Measurements from ENCODE around the gene ABLIM2.

DNA sequence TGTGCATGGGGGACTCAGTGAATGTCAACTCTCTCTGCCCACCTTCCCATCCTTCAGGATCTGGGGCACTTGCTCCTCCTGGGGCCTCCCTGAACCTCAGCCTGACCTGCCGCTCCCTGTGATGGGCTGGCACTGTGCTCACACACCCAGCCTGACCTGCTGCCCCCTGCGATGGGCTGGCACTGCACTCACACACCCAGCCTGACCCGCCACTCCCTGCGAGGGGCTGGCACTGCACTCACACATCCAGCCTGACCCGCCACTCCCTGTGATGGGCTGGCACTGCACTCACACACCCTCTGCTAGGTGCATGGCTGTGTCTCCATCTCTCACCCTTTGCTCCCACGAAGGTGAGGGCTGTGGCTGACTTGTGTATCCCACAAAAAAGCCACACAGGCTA, 103.4 kb downstream of the ABLIM2 start:
- TF ChIP-seq GLIS3 (CRISPR knock-in tag; IDR thresholded peaks at IDR 0.05) (no peak), ZNF565 (CRISPR knock-in tag; conservative IDR thresholded peaks at IDR 0.05; ENCODE audit: low read depth) (no peak), ESRRG (CRISPR knock-in tag; IDR thresholded peaks at IDR 0.05) (no peak), ZFP30 (CRISPR knock-in tag; IDR thresholded peaks at IDR 0.05) (no peak), OSR1 (CRISPR knock-in tag; IDR thresholded peaks at IDR 0.05) (no peak)
- TF ChIP-seq, protein P1, sequence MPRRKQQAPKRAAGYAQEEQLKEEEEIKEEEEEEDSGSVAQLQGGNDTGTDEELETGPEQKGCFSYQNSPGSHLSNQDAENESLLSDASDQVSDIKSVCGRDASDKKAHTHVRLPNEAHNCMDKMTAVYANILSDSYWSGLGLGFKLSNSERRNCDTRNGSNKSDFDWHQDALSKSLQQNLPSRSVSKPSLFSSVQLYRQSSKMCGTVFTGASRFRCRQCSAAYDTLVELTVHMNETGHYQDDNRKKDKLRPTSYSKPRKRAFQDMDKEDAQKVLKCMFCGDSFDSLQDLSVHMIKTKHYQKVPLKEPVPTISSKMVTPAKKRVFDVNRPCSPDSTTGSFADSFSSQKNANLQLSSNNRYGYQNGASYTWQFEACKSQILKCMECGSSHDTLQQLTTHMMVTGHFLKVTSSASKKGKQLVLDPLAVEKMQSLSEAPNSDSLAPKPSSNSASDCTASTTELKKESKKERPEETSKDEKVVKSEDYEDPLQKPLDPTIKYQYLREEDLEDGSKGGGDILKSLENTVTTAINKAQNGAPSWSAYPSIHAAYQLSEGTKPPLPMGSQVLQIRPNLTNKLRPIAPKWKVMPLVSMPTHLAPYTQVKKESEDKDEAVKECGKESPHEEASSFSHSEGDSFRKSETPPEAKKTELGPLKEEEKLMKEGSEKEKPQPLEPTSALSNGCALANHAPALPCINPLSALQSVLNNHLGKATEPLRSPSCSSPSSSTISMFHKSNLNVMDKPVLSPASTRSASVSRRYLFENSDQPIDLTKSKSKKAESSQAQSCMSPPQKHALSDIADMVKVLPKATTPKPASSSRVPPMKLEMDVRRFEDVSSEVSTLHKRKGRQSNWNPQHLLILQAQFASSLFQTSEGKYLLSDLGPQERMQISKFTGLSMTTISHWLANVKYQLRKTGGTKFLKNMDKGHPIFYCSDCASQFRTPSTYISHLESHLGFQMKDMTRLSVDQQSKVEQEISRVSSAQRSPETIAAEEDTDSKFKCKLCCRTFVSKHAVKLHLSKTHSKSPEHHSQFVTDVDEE (CRISPR knock-in tag; IDR thresholded peaks at IDR 0.05), result no peak

Measured in SK-N-SH treated with all-trans-retinoic acid at 6 μM for 48 hours (cell line).